GM08714 (cell line): ENCODE data around the gene PHF21A.

Experiments used
- H3K4me3 ChIP-seq: fragments of 200-500 bp; sonication (Bioruptor generic); 2 replicates; pipeline ENCODE4 v1.5.1; 2014; ENCODE audit warnings: mild to moderate bottlenecking, low read length, inconsistent platforms
- ZNF274 ChIP-seq: IDR thresholded peaks from 2 replicates; pipeline ENCODE4 v1.6.1; 2012; ENCODE audit warnings: mild to moderate bottlenecking, low read depth, low read length

The PHF21A gene

DNA sequence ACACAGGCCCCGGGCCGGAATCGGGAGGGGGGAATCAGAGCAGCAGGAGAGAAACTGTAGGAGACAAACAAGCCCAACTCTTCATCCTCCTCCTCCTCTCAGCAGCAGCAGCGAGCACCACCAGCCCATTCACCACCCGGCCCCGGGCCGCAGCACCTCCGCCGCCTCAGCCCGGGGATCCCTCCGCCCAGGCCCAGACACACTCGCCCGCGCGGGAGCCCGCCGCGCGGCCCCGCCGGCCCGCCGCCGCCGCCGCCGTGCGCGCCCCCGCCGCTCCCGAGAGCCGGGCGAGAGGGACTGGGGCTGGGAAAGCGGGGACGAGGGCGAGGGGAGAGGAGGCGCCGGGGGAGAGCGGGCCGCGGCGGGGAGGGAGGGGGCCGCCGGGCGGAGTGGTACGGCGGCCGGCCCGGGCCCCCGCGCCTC lies at the start of gene PHF21A:
Gene PHF21A (minus strand): TSS at position 154 of the 423 bp plus-strand sequence. CDS start 37,235 bp downstream, outside the sequence.
- no peak for TF ChIP-seq ZNF274
- H3K4me3 ChIP-seq: peak within 1 kb of the TSS; percentile 83

DNA sequence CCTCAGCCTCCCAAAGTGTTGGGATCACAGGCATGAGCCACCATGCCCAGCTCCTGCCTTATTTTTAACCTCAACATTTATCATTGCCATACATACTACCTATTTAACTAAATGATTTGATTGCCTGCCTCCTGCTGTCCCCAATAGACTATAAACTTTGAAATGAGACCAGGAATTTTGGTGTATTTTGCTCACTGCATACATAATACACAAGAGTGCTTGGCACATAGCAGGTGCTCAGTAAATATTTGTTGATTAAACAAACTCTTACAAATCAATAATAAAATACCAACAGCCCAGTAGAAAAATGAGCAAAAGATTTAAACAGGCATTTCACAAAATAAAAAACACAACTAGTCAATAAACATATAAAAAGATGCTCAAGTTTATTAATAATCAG lies 49.5 kb upstream of the PHF21A start:
- TF ChIP-seq ZNF274: no peak
- no peak overlapping the region for H3K4me3 ChIP-seq

DNA sequence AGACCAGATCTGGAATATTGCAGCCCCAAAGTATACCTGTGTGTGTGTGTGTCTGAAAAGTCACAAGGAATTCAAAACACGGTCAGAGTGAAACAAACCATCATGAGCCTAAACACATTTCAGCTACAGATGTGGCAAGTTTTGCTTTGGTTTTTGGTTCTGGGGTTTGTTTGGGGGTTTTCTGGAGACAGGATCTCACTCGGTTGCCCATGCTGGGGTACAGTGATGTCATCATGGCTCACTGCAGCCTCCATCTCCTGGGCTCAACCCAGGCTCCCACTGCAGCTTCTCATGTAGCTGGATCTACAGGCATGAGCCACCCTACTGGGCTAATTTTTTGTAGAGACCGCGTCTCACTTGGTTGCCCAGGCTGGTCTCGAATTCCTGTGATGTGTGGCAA lies 41.4 kb upstream of the PHF21A start:
- no peak for TF ChIP-seq ZNF274

DNA sequence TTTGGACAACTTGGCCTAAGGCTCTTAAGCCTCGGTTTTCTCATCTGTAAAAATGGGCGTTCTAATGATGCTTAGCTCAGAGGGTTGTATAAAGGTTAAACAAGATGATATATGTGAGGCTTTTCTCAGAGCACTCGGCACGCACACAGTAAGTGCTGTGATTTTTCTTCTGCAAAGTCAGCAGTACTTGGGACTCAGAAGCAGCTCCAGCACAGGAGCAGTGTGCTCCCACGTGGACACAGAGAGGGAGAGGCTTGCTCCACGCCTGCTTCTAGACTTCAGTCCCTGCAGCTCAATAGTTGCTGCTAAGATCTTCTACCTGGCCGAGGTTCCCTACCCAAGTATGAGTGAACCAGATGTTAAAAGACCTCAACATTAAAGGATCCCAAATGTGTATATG lies 39.9 kb upstream of the PHF21A start:
- no peak for TF ChIP-seq ZNF274
- no peak overlapping the region for H3K4me3 ChIP-seq

More for the DNA sequence above, 41.4 kb upstream of the PHF21A start:
- no peak overlapping the region for H3K4me3 ChIP-seq

DNA sequence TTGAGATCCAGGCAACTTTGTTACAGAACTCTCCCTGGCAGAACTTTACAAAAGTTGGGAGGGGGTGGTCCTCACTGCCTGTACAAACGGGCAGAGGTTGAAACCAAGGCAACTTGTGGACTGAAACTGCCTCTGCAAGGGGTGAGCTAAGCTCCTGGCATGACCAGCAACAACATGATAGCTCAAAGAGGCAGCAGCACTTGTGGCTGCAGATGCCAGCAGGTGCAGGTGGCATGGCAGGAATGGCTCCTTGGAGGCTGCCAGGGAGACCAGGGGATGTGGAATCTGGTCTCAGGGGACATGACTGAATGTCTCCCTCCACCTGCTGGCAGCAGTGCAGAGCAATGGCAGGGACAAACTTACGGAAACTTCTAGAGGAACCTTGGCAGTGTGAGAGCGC lies 38.8 kb upstream of the PHF21A start:
- no peak for TF ChIP-seq ZNF274
- H3K4me3 ChIP-seq: no peak overlapping the region

DNA sequence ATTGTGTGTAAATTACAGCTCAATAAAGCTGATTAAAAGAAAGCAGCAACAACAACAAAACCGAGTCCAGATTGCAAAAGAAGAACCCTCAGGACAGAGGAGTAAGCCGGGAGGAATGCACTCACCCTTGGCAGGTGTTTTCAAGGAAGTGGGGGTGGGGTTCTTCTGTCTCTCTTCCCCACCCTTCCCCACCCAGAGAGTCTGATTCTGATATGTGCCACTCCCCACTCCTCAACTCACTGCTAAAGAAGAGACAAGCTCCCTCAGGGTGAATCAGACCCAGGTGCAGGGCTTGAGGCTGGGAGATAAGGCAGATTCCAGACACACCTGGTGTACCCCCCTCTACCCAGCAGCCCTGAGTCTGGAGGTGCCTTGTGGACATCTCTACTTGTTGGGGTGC lies 38.4 kb upstream of the PHF21A start:
- TF ChIP-seq ZNF274: no peak
- no peak overlapping the region for H3K4me3 ChIP-seq

DNA sequence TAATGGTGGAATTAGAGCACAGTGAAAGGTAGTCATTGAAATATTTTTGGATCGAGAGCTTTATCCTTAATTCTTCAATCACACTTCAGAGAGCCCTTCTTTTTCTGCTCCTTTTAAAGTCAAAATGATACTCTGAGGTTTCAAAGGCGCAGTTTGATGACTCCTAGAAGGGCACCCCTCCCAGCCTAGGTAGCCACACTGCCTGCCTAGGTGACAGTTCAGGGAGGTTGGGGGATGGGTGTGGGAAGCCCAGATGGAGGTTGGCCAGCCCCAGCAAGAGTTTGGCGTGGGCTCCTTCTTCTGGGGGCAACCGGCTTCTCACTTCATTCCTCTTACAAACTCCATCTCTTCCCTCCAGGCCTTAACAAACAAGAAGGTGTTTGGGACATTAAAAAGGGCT lies 28.6 kb upstream of the PHF21A start:
- no peak for TF ChIP-seq ZNF274
- no peak overlapping the region for H3K4me3 ChIP-seq

DNA sequence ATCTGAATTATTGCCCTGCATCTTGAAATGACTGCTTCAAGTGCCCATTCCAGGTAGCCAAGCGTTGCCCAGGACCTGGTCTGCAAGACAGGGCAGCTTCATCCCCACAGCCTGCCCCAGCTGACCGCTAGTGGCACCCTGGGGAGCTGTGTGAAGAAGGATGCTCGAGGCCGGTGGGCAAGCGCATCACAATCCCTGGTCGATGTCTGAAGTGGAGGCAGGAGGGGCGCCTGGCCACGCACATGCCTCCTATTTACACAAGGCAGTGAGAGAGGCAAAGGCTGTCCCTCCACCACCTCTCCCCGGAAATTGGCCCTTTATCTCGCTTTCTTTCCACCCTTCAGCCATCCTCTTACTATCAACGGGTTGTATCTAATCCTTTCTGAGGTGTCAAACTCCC lies 28.1 kb upstream of the PHF21A start:
- H3K4me3 ChIP-seq: no peak overlapping the region
- no peak for TF ChIP-seq ZNF274

DNA sequence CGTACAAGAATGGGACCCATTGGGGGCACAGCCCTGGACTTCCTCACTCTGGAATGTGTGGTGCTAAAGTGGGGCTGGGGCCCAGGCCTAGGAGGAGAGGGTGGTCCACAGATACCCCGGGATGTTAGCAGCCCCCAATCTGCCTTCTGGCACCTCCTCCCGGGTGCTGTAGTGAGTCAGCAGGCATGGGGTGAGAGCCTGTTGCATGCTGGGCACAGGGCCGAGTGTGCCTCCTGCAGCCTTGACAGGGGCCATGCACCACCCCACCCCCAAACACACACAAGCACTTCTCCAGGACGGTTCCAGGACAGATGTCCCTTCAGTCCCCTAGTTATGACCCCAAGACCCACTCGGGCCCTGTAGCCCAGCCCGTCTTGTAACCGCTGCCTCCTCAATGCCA lies 23.5 kb upstream of the PHF21A start:
- no peak overlapping the region for H3K4me3 ChIP-seq
- TF ChIP-seq ZNF274: no peak

DNA sequence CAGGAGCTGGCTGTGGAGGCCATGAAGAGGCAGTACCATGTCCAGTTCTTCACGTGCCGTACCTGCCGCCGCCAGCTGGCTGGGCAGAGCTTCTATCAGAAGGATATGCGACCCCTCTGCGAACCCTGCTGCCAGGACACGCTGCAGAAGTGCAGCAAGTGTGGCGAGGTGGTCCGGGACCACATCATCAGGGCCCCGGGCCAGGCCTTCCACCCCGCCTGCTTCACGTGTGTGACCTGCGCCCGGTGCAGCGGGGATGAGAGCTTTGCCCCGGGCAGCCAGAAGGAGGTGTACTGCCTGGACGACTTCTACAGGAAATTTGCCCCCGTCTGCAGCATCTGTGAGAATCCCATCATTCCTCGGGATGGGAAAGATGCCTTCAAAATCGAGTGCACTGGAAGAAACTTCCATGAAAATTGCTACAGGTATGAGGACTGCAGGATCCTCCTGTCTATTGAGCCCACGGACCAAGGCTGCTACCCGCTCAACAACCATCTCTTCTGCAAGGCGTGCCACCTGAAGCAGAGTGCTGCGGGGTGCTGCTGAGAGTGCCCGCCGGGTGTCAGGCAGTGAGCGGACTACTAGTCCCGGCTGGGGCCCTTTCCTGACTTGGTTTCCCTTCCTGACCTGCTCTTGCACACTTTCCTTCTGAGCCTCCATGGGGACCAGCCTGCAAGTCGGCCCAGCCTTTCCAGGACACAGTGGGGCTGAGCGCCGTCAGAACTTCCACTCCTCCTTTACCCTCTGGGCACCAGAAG lies 22.0 kb upstream of the PHF21A start:
- no peak for TF ChIP-seq ZNF274
- no peak overlapping the region for H3K4me3 ChIP-seq

DNA sequence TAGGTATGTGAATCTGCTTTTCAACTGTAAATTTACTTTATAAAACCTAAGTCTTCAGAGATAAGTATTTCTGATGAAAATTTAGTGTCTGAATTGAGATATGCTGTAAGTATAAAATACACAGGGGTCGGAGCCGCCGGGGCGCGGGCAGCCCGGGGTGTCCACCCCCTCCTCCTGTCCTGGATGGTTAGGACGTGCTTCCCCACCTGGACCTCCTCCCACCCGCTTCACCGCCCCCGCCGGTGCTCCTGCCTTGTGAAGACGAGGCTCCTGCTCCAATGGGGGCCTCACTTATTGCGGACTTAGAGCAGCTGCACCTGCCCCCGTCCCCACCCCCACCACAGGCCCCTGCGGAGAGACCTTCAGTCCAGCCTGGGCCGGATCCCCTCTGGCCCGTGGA lies 21.3 kb upstream of the PHF21A start:
- TF ChIP-seq ZNF274: no peak
- H3K4me3 ChIP-seq: no peak overlapping the region

DNA sequence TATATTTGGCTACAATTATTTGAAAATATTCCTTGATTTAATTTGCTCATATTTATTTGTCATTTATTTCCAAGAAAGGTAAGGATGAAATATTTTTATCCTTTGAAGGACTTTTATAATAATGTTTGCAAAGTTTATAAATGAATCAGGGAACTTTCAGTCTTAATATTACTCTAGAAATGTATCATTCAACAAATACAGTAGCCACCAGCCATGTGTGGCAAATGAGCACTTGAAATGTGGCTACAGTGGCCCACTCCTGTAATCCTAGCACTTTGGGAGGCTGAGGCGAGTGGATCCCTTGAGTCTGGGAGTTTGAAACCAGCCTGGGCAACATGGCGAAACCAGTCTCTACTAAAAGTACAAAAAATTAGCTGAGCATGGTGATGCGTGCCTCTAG lies 20.3 kb upstream of the PHF21A start:
- no peak for TF ChIP-seq ZNF274

DNA sequence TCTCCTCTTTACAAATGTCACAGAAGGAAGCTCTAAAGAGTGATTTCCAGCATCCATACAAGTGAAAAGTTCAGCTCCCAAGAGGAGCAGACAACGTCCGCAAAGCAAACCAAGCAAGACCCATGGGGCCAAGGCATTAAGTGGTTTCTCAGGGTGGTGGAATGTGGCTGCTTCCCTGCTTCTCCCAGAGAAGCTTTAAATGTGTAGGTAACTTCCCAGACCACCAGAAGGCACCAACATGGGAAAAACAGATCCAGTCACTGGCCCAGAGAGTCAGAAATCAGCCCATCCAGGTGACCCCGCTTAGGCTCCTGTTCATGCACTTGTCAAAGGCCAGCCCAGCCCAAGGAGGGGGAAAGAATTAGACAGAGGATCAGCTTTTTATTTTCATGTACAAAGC lies 13.3 kb upstream of the PHF21A start:
- no peak for TF ChIP-seq ZNF274
- H3K4me3 ChIP-seq: no peak overlapping the region

More for the DNA sequence above, 20.3 kb upstream of the PHF21A start:
- no peak overlapping the region for H3K4me3 ChIP-seq

DNA sequence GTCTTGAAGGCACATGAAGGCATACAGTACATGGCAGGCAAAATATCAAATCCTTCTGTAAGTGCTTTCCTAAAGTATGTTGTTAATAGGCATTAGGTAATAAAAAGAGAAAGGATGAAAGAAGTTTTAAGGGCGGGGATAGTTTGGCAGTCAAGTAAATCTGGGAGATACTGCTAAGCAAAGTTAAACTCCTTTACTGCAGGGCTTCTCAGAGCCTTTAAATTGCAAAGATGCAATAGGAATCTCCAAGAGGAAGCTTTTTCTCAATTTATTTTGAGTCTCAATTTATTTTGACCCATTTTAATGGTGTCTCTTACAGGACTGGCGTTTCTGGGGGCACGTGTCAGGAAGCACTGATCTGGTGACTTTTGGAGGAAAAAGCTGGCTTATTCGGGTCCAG lies 12.8 kb upstream of the PHF21A start:
- TF ChIP-seq ZNF274: no peak
- no peak overlapping the region for H3K4me3 ChIP-seq

DNA sequence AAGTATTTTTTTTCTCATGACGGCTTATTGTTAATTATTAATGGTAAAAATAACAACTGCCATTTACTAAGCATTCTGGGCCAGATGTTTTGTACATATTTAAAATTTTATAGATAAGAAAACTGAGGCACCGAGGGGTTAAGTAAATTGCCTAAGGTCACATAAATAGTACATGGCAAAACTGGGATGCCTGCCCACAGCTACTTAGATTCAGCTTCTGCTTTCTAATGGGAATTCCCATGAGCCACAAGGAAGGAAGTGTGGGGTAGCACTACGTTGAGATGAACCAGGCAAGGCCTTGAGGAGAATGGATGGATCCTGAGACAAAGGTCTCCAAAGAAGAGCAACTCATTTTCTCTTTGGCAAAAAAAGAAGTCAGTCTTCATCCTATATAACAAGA lies 11.9 kb upstream of the PHF21A start:
- no peak overlapping the region for H3K4me3 ChIP-seq
- TF ChIP-seq ZNF274: no peak
